Stimulated activated CD4-positive, alpha-beta T cell treated with anti-CD3 and anti-CD28 coated beads, TNF-alpha, amount 100 ng/mL, for 24 hours (primary cell): Measurements from ENCODE around the gene ASXL1.

Experiments
- DNase-seq, 3 experiments: peaks; one replicate each; pipeline ENCODE4 v3.0.0-alpha.2; 2020; ENCODE audit warnings: low read depth in 3 of 3

Gene ASXL1

DNA sequence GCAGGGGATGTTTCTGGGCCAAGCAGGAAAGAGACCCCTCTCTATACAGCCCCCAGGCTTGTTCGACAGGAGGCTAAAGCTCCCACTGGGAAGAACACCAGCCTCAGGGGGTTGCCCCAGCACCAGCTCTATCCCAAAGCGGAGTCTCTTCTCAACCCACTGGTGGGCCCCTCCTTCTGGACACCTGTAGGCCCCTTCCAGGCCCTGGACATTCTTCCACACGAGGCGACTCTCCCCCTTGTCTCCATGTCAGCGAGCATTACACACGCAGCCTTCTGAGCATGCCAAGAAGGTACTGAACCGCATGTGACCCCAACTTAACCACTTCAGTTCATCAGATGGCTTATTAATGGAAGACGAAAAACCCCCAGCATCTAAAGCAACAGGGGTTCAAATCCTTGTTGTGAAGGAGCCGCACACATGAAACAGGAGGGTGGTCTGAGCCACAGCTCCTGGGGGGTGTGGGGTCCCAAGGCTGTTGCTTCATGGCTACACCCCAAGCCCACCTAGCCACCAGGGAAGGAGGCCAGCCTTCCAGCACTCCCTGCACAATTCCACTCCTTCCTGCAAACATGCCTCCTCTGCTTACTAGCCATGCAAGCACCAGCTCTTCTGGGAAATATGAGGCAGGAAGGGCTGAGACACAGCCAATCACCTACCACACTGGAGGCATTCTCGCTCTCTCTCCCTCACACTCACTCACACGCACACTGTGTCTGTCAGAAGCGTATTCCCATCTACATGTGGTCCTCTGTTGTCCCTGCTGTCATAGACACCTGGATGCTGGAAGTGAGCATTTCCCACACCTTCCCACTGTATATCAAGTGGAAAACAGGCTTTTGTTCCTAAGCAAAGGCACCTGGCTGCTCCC is 122.5 kb downstream of the ASXL1 start:
- DNase-seq: no peak

DNA sequence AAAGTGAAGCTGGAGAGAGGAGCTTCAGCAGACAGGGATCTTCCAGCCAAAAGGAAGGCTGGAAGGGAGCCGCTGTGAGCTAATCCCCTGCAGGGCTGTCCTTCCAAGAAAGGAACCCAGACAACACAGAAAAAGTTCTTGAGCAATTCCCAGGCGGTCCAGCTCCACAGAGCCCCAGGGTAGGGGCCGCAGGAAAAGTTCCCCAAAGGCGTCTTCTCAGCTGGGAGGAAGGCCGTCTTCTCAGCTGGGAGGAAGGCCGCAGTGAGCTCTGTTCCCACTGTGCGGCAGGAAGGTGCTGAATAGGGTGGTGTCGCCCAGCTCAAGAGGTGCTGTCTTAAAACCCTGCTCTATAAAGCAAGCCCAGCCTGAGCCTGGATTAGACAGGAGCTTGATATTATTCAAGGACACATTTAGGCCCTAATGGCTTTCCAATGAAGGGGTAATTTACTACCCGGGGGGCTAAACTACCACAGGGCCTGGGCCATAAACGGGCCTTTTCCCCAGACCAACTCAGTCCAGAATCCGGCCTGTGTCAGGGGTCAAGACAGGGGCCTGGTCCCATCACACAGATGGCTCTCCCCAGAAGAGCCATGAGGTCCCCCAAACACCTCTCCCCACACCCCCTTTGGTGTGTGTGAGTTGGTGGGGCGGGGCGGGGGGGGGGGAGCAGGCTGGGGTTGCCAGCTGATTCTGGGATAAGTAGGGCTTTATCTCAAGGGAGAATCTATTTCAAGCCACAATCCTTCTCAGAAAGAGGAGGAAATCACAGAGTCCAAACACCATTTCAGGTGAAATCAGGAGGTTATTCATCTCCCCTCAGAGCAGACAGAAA is 123.4 kb downstream of the ASXL1 start:
- no peak for DNase-seq

DNA sequence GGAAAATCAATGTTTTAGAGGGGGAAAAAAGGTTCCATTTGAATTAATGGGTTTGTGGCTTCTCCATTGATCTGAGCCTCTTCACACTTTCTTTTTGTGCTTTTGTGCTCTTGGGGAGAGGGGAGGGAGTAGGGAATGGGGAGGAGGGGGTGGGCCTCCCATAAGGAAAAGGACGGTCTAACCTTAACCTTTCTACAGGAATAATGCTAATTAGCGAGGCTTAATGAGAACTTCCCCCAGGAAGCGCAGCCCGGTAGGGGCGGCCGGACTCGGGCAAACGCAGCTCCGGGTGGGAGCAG is 124.0 kb downstream of the ASXL1 start:
- DNase-seq: no peak

DNA sequence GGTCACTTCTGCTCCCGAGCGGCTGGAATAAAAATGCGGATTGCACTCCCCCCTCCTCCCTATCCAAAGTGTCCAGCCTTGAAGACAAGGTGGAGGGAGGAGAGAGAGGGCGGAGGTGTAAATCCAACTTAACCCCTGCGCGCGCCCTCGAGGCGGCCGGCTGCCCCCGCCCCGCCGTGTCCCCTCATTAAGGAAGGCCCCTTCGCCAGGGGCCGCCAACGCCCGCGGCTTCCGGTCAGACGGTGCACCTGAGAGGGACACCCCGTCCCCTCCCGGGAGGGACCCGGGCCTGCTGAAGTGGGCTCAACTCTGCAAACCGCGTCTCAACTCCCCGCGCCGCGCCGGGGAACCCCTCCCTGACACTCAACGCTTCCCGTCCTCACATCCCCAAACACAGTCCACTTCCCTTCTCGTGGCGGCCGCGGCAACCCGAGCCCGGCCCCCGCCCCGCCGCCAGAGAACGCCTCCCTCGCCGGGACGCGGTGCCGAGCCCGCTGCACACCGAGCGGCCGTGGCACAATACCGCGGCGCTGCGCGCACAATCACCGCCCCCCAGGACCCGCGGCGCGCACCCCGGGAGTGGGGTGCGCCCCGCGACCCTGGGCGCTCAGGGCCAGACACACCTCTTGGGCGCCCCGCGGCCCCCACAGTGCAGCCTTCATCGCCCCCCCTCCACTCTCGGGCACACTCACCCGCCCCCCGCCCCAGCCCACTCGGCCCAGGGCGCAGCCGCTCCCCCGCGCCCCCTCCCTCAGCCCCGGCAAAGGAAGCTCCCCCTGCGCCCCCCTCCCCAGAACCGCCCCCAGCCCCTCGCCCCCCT is 124.5 kb downstream of the ASXL1 start:
- DNase-seq: no peak

DNA sequence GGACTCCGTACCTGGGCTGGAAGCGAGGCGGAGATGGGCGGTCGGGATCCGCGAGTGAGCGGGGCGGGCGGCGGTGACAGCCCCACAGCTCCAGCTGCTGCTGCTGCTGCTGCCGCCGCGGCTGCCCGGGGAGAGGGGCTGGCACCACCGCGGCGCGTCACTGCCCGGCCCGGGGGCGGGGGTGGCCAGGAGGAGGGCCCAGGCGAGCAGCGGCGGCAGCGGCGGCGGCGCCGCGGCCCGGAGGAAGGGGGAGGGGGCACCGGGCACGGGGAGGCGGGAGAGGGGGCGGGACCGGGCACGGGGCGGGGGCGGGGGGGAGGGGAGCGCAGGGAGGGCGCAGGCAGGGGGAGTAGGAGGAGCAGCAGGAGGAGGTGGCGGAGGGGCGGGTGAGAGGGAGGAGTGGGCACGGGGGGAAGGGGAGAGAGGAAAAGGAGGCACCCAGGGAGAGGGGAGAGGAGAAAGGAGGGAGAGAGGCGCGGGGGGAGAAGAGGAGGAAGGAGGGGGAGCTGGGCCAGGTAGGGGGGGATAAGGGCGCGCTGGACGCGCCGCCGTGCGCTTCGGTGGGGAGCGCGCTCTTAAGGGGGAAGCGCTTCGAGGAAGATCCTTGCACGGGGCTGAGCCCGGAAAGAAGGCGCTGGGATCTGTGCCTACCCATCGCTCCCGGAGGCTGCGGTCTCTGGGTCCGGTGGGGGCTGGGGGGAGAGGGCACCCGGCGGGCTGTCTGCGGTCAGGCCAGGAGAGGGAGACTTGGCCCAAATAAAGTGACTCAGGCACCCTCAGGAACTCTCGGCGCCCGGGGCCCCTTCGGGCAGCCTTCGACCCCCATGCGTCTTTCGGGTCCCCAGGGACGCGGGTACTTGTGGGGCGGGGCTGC is 125.5 kb downstream of the ASXL1 start:
- DNase-seq: peak in 2 of 3 experiments; percentile 27 to 57

DNA sequence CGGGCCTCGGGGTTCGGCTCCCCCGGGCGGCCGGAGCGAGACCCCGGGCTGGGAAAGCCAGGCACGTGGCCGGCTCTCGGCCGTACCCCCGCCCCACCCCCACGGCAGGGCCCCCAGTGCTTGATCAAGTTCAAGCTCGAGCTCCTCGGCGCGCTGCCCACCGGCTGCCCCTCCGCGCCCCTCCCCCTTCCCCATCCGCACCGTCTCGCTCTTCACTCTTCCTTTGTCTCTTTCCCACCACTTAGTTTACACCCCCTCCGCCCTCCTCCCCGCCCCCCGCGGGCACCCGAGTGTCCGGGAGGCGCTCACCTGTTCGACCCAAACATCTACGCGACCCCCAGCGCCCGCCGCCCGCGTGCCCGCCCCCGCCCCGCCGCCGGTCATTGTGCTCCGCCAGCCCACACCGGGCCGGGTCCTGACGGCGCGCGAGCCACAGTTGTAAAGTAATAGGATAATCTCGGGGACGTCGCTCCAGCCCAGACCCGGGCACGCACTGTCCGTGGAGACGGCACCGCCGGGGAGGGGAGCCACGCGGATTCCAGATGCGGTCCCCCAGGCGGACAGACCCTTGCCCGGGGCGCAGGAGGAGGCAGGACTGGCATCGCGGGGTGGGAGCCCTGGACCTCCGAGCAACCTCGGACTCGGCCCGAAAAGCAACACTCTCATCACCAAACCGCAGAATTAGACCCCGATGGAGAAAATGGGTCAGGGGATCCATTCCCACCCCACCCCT is 126.3 kb downstream of the ASXL1 start:
- peak in 1 of 3 experiments; percentile 28 for DNase-seq

DNA sequence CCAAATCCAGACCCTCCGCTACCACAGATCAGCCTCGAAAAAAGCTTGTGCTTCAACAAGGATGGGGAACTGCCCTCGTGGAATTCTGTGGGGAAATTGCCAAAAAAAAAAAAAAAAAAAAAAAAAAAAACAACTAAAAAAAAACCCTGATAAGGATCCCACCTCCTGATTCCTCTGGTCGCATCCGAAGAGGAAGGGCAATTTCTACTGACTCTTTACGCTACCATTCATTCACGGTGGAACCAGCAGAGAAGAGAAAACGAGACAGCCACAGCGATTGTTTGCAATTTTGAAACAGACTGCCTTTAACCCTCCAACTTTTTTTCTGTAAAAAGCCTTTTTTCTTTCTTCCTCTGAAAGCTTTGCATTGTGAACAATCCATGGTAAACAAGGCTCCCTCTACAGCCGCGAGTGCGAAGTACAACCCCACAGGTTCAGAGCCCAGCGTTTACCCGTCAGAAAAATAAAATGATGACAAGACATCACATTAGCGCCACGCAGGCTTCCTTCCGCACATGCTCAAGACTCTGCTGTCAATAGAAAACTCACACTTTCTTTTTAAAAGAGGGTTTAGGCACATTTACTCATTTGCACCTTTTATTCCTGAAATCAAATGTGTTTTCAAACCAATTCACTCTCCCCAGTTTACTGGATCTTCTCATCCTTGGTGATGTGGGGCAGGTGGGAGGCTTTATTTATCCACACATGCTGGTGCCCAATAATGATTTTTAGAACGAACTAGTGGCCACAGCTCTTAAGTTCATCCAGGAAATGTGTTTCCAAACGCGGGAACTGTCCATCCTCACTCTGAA is 127.0 kb downstream of the ASXL1 start:
- peak; percentile 59 to 81 (median 66) for DNase-seq

DNA sequence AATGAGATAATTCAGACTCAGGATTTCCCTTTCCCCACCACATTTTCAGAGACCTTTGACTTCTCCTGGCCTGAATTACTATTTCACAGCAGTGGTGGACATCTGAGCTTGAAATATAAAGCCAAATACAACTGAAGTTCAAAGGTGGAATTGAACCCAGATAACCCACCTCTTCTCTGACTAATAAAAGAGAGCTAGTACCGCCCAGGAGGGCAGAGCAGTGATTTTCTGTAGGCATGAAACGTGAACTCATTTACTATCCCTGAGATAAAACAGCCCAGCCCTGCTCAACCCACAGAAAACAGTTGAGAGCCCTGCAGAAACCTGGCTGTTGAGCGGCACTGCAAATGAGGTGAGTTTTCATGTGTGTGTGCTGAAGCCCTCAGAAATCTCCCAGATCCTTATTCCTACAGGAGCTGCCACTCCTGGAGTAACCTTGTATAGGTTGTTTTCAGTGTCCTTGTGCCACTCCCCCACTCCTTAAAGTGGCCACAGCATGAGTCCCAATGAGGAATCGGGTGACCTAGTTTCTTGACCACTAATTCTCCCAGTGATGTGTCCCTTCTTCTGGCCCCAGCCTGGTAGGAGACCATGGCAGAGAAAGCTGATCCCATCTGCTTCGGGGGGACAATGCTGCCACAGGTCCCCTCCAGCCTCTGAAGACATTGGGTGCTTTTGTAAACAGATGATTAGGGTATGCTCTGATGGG is 127.8 kb downstream of the ASXL1 start:
- no peak for DNase-seq

DNA sequence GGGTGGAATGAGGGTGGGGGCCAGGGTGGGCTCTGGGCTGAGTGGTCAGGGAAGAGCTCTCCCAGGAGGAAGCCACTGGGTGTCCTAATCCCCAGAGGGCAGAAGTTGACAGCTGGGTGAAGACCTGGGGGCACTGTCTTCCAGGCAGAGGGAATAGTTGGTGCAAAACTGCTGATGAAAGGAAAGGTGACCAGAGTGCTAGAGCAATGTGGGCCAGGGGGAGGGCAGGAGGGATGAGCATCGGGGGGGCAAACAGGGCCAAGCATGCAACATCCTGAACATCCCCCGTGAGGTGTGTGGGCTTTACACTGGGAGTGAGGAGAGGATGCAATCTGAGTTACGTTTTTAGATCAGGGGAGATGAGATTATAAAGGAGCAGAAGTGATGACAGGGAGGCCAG is 129.2 kb downstream of the ASXL1 start:
- DNase-seq: no peak

DNA sequence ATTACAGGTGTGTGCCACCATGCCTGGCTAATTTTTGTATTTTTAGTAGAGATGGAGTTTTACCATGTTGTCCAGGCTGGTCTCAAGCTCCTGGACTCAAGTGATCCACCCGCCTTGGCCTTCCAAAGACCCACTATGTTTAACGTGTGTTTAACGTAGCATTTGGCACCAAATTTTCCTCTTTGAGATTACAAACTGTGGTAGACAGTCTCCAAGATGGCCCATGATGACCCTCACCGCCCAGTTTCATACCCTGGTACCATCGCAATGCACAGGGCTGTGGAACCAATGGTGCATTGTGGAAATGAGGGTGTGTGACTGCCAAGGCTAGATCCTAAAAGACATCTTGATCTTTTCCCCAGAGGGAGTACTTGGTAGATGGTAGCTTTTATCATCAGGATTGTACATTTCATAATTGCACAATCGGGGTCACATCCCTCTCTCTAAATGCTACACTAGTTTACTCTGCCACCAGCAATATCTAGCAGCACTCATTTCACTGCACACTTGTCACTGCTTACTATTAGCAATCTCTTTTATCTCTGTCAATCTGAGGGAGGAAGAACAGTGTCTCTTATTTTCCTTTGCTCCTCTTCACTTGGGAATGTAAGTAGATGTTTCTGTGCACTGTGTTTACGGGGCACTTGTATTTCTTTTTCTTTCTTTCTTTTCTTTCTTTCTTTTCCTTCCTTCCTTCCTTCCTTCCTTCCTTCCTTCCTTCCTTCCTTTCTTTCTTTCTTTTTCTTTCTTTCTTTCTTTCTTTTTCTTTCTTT is 130.1 kb downstream of the ASXL1 start:
- DNase-seq: no peak
